ENCODE measurements around the gene GARIN3.

The GARIN3 gene

DNA sequence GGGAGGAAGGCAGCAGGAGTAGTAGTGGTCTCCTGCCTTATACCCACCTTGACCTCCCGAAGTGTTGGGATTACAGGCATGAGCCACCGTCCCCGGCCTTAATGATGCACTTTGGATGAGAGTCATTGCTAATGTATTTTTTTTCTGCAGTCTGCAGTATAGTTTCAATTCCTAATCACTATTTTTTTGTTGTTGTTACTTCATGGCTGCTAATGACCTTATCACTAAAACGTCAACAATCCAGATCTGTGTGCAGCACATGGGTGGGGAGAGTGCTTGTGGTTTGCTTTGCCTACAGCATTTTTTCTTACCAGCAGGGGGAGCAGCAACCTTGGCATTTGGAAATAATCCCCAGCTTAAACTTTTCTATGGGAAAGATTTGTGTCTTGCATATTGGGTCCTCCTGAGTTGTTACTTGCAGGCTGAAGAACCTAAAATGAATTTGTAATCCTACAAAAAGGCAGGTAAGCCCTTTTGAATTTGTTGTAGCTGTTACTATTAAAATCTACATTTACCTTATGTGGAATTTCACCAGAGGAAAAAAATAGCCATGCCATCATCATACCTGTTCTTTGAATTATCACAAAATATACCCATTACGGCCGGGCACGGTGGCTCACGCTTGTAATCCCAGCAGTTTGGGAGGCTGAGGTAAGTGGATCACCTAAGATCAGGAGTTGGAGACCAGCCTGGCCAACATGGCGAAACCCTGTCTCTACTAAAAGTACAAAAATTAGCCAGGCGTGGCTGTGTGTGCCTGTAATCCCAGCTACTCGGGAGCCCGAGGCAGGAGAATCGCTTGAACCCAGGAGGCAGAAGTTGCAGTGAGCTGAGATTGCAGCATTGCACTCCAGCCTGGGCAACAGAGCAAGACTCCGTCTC is 17.1 kb downstream of the GARIN3 start:
- Histone ChIP-seq H3K9me3 (ENCODE audit: severe bottlenecking) (no peaks in the 10 kb centered on the region), H3K27me3 (ENCODE audit: insufficient read depth, low read depth, severe bottlenecking) (no peaks in the 10 kb centered on the region), H3K27ac (no peak overlapping the region), H3K36me3 (no peaks in the 10 kb centered on the region), H3K4me3 (ENCODE audit: low read depth, low read length) (no peak overlapping the region)
- TF ChIP-seq, protein P1, sequence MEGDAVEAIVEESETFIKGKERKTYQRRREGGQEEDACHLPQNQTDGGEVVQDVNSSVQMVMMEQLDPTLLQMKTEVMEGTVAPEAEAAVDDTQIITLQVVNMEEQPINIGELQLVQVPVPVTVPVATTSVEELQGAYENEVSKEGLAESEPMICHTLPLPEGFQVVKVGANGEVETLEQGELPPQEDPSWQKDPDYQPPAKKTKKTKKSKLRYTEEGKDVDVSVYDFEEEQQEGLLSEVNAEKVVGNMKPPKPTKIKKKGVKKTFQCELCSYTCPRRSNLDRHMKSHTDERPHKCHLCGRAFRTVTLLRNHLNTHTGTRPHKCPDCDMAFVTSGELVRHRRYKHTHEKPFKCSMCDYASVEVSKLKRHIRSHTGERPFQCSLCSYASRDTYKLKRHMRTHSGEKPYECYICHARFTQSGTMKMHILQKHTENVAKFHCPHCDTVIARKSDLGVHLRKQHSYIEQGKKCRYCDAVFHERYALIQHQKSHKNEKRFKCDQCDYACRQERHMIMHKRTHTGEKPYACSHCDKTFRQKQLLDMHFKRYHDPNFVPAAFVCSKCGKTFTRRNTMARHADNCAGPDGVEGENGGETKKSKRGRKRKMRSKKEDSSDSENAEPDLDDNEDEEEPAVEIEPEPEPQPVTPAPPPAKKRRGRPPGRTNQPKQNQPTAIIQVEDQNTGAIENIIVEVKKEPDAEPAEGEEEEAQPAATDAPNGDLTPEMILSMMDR (IDR thresholded peaks at IDR 0.05; ENCODE audit: low read depth, low read length), result peak; percentile 72
- DNase-seq, result peak; percentile 75

DNA sequence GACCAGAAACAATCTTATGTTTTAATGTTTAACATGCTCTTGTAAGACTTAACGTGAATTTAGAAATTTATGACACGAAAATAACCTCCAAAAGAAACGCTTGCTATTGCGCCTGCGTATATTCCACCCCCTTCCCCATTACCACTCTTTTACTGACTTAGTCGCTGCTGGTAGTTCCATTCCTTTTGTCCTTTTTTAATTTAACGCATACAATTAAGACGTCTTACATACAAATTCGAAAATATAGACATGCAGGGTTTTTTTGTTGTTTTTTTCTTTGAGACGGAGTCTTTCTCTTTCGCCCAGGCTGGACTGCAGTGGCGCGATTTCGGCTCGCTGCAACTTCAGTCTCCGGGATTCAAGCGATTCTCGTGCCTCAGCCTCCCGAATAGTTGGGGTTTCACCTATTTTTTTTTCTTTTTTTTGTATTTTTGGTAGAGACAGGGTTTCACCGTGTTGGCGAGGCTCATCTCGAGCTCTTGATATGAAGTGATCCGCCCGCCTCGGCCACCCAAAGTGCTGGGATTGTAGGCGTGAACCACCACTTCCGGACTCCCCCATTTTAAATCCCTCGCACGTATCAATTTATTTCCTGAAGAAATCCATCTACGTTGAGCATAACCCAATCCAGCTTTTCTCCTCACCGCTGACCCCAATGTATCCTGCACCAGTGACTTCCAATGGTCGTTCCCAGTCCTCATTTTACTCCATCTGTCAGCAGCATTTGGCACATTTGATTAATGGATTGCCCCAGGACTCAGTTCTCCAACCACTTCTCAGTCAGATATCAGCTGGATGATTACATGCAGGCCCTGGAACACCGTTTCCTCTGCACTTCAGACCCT is 22.7 kb downstream of the GARIN3 start:
- Histone ChIP-seq H3K27ac (peak overlapping the region; percentile 97), H3K36me3 (peaks cover 19% of the 10 kb centered on the region), H3K4me3 (ENCODE audit: low read depth, low read length) (peak overlapping the region; percentile 72), H3K27me3 (ENCODE audit: insufficient read depth, low read depth, severe bottlenecking) (no peaks in the 10 kb centered on the region), H3K9me3 (ENCODE audit: severe bottlenecking) (no peaks in the 10 kb centered on the region)
- TF ChIP-seq, protein P1 (IDR thresholded peaks at IDR 0.05; ENCODE audit: low read depth, low read length), result no peak
- DNase-seq, result peak; percentile 41

DNA sequence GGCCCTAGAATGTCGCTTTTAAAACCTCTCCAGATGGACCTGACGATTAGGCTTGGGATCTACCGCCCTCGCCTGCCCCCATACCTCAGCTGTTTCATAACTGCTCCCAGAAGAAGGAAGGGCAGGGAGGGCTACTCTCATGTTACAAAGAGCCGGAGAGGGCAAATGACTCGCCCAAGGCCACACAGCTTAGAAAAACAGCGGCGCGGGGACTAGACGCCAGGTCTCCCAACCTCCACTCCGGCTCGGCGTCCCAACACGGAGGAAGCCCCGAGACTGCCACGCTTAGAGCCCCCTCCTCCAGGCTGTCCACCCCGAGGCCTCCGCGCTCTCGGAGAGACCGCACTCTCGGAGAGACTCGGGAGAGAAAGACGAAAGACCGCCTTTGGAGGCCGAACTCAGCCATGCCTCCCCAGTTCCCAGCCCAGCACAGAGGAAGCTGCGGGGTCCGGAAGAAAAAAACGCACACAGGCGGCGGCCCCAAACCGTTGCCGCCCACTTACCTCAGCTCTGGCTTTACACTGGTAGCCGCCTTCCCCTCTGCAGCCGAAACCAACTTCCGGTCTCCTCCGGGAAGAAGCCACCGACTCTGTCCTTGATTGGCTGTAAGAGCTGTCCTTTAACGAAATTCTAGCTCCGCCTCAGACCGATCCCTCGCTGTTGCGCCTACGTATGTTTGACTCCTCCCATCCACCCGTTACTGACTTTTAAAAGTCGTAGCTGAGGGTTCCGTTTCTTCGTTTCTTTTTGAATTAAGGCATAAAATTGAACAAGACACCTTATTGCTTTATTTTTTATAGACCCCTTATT is 23.5 kb downstream of the GARIN3 start, which contains the start of gene MED7:
TSS of gene MED7 (minus strand) at position 549 of the 810 bp plus-strand sequence. CDS start 3,434 bp downstream, outside the sequence.
- no peaks in the 10 kb centered on the region for H3K9me3 ChIP-seq (ENCODE audit: severe bottlenecking)
- peak; percentile 97 for DNase-seq
- H3K27me3 ChIP-seq (ENCODE audit: insufficient read depth, low read depth, severe bottlenecking), result no peaks in the 10 kb centered on the region
- H3K4me3 ChIP-seq (ENCODE audit: low read depth, low read length), result peak within 1 kb of the TSS; percentile 72
- TF ChIP-seq, protein P1 (IDR thresholded peaks at IDR 0.05; ENCODE audit: low read depth, low read length), result no peak
- H3K36me3 ChIP-seq, result peaks cover 27% of the 10 kb centered on the region
- H3K27ac ChIP-seq, result peak within 1 kb of the TSS; percentile 97

DNA sequence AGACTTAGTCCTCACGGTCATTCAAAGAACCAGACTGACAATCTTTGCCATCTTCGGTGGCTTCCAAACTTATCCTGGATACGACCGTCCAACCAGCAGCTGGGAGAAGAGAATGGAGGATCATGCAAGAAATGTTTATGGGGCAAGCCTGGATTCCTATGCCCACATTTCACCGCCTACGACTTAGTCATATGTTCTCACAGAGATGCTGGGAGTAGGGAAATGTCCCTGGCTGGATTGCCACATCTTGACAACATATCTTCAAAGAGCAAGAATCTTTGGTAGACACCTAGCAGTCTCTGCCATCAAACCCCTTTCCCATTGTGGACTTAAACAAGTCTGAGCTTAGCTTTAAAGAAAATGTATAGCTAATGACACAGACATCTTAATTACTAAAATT is 28.4 kb downstream of the GARIN3 start:
- TF ChIP-seq, protein P1 (IDR thresholded peaks at IDR 0.05; ENCODE audit: low read depth, low read length), result no peak
- H3K27me3 ChIP-seq (ENCODE audit: insufficient read depth, low read depth, severe bottlenecking), result no peaks in the 10 kb centered on the region
- H3K9me3 ChIP-seq (ENCODE audit: severe bottlenecking), result no peaks in the 10 kb centered on the region
- H3K36me3 ChIP-seq, result peaks cover 31% of the 10 kb centered on the region
- H3K4me3 ChIP-seq (ENCODE audit: low read depth, low read length), result no peak overlapping the region
- H3K27ac ChIP-seq, result no peak overlapping the region
- no peak for DNase-seq

DNA sequence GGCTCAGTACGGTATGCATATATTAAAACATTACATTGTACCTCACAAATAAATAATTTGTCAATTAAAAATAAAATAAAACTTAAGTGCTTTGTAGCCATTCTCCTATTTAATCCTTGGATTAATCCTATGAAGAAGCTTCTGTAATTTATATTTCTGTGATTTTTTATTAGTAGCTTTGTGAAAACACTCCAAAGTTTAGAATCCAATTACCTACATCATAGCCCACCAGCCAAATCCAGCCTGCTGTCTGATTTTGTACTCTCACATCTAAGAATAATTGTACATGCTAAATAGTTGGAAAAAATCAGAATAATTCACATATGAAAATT is 33.8 kb downstream of the GARIN3 start:
- H3K4me3 ChIP-seq (ENCODE audit: low read depth, low read length), result no peak overlapping the region
- TF ChIP-seq, protein P1 (IDR thresholded peaks at IDR 0.05; ENCODE audit: low read depth, low read length), result no peak
- no peaks in the 10 kb centered on the region for H3K9me3 ChIP-seq (ENCODE audit: severe bottlenecking)
- no peak overlapping the region for H3K27ac ChIP-seq
- H3K36me3 ChIP-seq, result peaks cover 1% of the 10 kb centered on the region
- DNase-seq, result no peak
- no peaks in the 10 kb centered on the region for H3K27me3 ChIP-seq (ENCODE audit: insufficient read depth, low read depth, severe bottlenecking)
